Vagina (tissue), 2 donors: Measurements from ENCODE around the gene SPACA7.

Experiments
- POLR2A ChIP-seq, 2 donors: fragments of 450-650 bp; IDR thresholded peaks; one replicate each; pipeline ENCODE4 v1.6.1; 2017; ENCODE audit warnings: antibody characterized with exemption in 2 of 2, mild to moderate bottlenecking in 2 of 2, moderate library complexity in 2 of 2
- TF ChIP-seq, protein P1 (sequence below), 3 experiments: fragments of 450-650 bp in 2 of 3; fragments of 200-600 bp in 1 of 3; sonication (generic) in 1 of 3; IDR thresholded peaks; one replicate each; pipeline ENCODE4 v1.5.1; 2017 to 2019; ENCODE audit warnings: antibody characterized with exemption in 3 of 3, mild to moderate bottlenecking in 2 of 3, moderate library complexity in 2 of 3

GRCh38 chr13:112438515-112438914 is 62.4 kb downstream of the SPACA7 start:
- TF ChIP-seq, protein P1, sequence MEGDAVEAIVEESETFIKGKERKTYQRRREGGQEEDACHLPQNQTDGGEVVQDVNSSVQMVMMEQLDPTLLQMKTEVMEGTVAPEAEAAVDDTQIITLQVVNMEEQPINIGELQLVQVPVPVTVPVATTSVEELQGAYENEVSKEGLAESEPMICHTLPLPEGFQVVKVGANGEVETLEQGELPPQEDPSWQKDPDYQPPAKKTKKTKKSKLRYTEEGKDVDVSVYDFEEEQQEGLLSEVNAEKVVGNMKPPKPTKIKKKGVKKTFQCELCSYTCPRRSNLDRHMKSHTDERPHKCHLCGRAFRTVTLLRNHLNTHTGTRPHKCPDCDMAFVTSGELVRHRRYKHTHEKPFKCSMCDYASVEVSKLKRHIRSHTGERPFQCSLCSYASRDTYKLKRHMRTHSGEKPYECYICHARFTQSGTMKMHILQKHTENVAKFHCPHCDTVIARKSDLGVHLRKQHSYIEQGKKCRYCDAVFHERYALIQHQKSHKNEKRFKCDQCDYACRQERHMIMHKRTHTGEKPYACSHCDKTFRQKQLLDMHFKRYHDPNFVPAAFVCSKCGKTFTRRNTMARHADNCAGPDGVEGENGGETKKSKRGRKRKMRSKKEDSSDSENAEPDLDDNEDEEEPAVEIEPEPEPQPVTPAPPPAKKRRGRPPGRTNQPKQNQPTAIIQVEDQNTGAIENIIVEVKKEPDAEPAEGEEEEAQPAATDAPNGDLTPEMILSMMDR (IDR thresholded peaks at IDR 0.05), result no peak
- no peak for TF ChIP-seq POLR2A (IDR thresholded peaks at IDR 0.05)
